GM21619 (cell line): ENCODE data around the gene DEAF1.
"Not testable (repeated sequence)": the region's sequence is repeated elsewhere in the genome, so short reads cannot be mapped to it uniquely, and the experiment has no call there.

ENCODE experiments used
- ATAC-seq: cut with Tn5 transposase; IDR thresholded peaks from one replicate; pipeline ENCODE4 v1.9.1; 2021; ENCODE audit not compliant: unreplicated experiment

DEAF1 gene

DNA sequence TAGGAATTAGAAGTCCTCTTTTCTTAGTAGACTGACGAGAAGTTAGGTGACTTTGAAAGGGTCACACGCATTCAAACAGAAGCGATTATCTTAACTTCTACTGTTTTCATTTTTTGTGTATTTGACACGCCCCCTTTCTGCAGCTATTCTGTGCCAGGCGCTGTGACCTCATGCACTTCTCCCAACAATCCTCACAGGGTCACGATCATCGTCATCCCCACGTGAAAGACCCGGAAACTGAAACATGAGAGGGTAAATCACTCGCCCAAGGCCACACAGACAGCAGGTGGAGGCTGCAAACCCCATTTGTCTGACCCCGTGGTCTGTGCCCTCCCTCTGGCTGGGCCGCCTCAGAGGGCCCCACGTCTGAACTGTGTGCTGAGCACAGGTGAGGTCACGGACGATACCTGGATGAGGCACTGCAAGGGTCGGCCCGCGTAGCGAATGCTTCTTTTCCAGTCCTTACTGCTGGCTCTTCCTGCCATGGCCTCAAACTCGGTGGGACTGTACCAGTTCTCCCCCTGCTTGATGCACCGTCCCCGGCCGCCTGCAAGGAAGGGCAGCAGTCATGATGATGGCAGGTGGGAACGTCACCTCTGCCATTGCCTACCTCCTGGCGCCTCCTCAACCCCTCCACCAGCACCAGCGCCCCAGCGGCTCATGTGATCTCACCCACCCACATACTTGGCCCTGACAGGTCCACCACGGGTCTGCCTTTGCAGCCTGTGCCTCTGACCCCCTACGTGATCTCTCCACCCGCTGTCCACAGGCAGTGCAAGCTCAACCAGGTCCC lies 8.4 kb downstream of the DEAF1 start:
- no peak for ATAC-seq

GRCh38 chr11:680970-681369 lies 14.1 kb downstream of the DEAF1 start:
- no peak for ATAC-seq

GRCh38 chr11:680476-680875 lies 14.5 kb downstream of the DEAF1 start:
- no peak for ATAC-seq

- no peak for ATAC-seq
Measured at GRCh38 chr11:679271-680207, 15.5 kb downstream of the DEAF1 start.

DNA sequence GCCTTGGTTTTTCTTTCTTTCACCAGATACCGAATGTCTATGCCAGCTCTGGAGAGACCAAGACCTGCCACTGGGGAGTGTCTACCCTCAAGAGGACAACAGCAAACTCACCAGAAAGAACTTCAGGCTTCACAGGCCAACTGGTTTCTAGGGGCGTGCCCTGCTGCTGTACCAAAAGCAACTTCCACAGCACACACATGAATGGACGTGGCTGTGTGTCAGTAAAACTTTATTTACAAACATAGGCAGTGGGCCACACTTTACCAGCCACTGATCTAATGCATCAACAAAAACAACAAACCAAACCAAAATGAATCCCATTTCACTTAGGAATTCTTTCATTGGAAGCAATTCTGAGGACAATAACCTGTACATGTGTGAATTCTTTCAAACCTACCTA lies 16.7 kb downstream of the DEAF1 start:
- ATAC-seq, result no peak

GRCh38 chr11:674406-674805 lies 20.6 kb downstream of the DEAF1 start:
- no peak for ATAC-seq

DNA sequence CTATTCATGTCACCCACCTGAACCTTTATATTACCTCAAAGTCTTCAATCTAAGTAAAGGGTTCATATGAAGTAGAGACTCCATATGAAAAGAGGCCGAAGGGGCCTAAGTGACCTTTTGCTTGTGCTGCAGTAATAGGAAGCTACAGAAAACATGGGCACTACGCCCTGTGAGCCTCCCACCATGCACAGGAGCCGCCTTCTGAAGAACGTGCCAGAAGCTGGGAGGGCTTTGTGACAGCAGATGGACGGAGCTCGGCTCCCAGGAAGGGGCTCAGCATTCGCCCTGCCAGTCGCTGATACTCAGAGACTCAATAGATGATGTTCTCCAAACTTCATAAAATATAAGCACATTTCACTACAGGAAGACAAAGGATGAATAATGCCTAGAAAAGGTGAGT lies 21.2 kb downstream of the DEAF1 start:
- no peak for ATAC-seq

- ATAC-seq, result no peak
Measured at GRCh38 chr11:665704-666281, 29.2 kb downstream of the DEAF1 start.

GRCh38 chr11:665062-665703 lies 29.8 kb downstream of the DEAF1 start:
- no peak for ATAC-seq

- ATAC-seq, result no peak
Measured at GRCh38 chr11:662689-663274, 32.2 kb downstream of the DEAF1 start.

DNA sequence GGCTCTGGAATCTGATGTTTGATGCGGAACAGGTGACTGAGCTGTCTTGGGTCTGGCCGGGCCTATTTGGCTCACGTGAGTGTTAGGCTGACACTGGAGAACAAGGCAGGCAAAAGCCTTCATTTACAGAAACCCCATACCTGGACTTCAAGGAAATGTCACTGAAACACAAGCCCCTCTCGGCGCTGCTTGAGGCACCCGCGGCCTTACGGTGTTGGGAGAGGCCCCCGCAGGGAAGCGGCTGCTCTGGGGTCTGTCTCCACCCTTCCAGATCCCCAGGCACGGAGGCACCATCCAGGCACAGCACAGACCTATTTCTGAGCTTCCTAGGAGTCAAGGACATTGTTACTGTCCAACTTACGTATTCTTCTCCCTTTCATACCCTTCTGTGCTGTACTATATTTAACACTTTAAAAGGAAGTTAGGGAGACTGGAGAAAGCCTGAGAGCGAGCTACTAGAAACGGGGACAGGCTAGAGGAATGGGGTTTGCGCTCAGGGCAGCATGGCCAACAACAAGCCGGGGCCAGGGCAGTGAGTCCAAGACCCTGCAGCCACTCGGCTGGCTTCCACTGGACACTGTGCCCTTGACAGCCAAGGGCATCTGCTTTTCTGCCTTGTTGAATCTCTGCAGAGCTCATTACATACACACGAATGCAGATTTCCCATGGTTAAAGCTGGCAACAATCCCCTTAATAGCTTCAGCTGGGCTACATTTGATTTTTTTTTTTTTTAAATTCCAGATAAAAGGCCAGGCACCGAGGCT lies 34.2 kb downstream of the DEAF1 start:
- ATAC-seq, result no peak

DNA sequence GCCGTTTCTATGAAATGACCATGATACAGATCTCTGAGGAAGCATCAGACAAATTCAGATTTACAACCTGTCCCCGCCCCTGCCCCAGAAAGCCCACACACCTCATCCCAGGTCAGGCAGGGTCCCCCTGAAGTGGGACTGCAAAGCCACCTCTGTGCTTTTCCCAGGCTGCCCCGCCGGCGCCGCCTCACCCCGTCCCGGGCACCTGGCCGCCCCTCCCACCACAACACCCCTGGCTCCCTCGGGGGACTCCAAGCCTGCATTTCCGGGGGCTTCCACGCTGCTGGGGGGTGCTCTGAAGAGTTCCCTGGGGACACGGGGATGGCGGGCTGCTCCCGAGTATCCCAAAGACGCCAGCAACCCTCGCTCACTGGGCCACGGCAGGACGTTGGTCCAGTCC lies 34.7 kb downstream of the DEAF1 start:
- no peak for ATAC-seq

DNA sequence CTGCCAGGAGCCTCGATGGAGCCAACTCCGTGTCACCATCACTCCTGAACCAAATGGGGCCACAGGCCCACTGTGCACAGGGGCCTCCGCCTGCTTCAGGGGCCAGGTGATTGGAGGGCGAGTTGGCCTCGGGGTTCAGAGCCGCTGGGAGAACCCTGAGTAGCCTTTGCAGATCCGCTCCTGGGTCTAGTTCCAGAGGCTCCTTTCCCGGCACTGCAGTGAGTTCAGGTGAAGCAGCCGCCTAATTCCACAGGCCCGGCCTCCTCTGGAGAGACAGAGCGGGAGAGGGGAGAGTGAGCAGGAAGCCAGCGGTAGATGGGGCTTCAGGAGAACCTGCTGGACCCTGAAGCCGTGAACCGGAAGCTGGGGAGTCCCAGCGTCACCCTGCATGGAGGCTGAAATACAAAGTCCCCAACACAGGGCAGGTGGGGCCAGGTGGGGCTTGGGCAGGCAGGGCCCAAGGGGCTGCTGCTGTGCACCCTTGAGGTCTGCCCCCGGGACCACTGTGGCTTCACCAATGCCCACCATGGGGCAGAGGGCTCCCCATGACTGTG lies 35.4 kb downstream of the DEAF1 start:
- no peak for ATAC-seq

GRCh38 chr11:657691-658126 lies 37.3 kb downstream of the DEAF1 start:
- ATAC-seq, result no peak

- ATAC-seq, result no peak
Measured at GRCh38 chr11:656866-657265, 38.2 kb downstream of the DEAF1 start.

DNA sequence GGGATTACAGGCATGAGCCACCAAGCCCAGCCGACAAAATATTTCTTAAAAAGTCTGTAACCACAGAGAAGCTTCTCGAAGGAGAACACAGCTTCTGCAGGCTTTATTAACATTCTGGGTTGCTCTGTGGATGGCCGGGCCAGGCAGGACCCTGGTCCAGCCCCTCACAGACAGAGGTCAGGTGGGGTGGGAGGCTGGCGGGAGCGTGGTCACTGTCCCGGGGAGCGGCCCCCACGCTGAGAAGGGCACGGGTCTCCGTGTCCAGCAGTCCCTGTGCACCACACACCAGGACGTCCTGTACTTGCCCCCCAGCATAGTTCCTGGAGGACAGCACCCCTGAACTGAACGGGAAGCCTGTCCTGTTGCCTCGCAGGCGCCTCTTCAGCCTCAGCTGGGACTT lies 38.6 kb downstream of the DEAF1 start:
- ATAC-seq, result no peak

DNA sequence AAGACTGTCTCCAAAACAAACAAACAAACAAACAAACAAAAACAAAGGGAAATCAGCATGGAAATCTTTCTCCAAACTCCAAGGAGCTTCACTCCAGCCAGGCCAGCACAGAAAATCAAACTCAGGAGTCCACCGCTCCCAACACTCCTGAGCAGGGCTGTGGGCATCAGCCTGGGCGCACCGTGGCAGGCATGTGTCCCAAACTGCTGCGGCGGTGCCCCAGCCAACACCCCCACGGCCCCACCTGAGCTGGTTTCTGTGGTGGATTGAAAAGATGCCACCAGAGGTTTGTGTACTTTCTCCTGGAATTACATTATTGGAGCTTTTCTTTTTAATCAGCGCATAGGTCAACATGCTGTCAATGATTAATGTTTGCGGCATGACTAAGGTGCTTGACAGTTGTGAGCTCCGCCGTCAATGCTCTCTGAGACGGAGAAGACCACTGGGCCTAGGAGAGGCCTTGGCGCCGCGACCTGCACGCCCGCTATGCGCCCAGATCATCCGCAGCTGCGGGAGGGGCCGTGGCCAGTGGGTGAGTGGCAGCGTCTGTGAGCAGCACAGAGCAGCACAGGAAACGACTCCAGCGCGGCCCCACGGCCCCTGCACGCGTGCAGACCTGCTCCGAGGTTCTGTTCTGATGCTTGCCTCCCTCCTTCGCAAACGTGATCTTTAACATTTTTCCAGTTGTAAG lies 39.8 kb downstream of the DEAF1 start:
- no peak for ATAC-seq

- ATAC-seq, result not testable (repeated sequence)
Measured at GRCh38 chr11:654444-654843, 40.6 kb downstream of the DEAF1 start.

DNA sequence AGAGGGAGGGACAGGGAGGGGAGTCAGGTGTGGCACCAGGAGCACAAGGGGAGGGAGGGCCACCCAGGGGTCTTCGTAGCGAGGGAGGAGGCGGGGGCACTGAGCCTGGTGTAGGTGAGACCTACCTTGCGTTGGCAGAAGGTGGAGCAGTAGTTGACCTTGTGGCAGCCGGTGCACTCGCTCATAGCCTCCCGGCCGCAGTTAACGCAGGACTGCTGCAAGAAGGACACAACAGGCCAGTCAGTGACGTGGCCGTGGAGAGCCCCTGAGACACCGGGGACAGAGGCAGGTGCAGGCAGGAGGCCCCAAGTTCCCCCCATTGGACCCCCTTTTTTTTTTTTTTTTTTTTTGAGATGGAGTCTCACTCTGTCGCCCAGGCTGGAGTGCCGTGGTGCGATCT lies 41.2 kb downstream of the DEAF1 start:
- ATAC-seq, result no peak
